Neural progenitor cell (in vitro differentiated cells): ENCODE data around the gene DENND5B.

Source experiments
- CTCF ChIP-seq: fragments of 200-600 bp; sonication (generic); IDR thresholded peaks from 2 replicates; pipeline ENCODE4 v1.5.1; 2017; ENCODE audit warnings: antibody characterized with exemption, mild to moderate bottlenecking
- EZH2 ChIP-seq: fragments of 200-600 bp; sonication (generic); IDR thresholded peaks from 2 replicates; pipeline ENCODE4 v1.6.1; 2017; ENCODE audit warnings: antibody characterized with exemption, mild to moderate bottlenecking, moderate library complexity
- EZH2phosphoT487 ChIP-seq: fragments of 200-600 bp; sonication (generic); IDR thresholded peaks from 2 replicates; pipeline ENCODE4 v1.6.1; 2017; ENCODE audit warnings: antibody characterized with exemption

- no peak for TF ChIP-seq CTCF
- no peak for TF ChIP-seq EZH2
- TF ChIP-seq EZH2phosphoT487 = no peak
Measured at GRCh38 chr12:31371256-31371620, 219.7 kb downstream of the DENND5B start.
